HUES6 (cell line): ENCODE measurements around the gene EZR.

Source experiments
- H3K27ac ChIP-seq: 2 replicates; pipeline ENCODE4 v1.7.0; 2013; ENCODE audit warnings: low read depth, mild to moderate bottlenecking, low read length, inconsistent platforms
- H3K27me3 ChIP-seq: 2 replicates; pipeline ENCODE4 v1.6.1; 2013; ENCODE audit warnings: low read length; ENCODE audit not compliant: control insufficient read depth, insufficient read depth
- H3K36me3 ChIP-seq: 2 replicates; pipeline ENCODE4 v1.6.1; 2013; ENCODE audit warnings: low read length; ENCODE audit not compliant: control insufficient read depth, insufficient read depth
- H3K4me1 ChIP-seq: 2 replicates; pipeline ENCODE4 v1.6.1; 2013; ENCODE audit warnings: low read length; ENCODE audit not compliant: control insufficient read depth, insufficient read depth
- H3K4me3 ChIP-seq: 2 replicates; pipeline ENCODE4 v1.5.1; 2013; ENCODE audit warnings: low read depth, low read length
- H3K9ac ChIP-seq: one replicate; pipeline ENCODE4 v1.6.1; 2013; ENCODE audit warnings: mild to moderate bottlenecking, low read length
- H3K9me3 ChIP-seq: 2 replicates; pipeline ENCODE4 v1.6.1; 2013; ENCODE audit warnings: low read depth, low read length; ENCODE audit not compliant: control insufficient read depth, insufficient read depth

The EZR gene

DNA sequence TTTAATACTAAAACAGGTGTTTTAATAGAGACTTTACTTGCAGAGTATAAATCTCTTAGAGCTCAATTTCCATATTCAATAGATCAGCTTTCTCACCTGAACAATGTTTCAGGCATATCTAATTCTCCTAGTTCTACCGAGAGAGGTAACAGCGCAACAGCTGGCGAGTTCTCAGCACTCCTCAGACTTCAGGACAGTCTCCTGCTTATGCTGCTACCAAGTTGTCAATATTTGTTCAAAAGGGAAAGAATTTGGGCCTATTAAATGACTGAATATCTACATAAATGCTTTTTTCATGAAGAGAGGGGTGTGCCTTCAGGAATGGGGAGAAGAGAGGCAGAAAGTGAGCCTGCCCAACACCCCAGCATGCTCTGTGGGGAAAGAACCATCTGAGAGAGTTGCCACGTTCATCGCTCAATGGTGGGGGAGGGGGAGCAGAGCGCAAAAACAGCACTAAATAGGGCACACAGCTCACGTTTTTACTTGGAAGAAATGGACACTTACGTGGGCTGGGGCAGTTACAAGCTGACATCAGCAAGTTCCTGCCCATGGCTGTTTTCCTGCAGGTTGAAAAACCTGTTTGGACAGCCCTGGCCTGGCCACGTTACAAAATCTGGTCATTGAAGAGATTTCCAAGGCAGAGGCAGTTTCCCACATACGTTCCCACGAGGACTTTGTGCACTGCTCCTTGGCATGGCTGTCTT, 38.0 kb downstream of the EZR start:
- no peak overlapping the region for H3K4me3 ChIP-seq
- no peaks in the 10 kb centered on the region for H3K9me3 ChIP-seq
- no peak overlapping the region for H3K9ac ChIP-seq
- H3K27me3 ChIP-seq, result no peaks in the 10 kb centered on the region
- no peak overlapping the region for H3K27ac ChIP-seq
- H3K36me3 ChIP-seq, result peaks cover 94% of the 10 kb centered on the region
- peaks cover 2% of the 10 kb centered on the region; the same call in 1 of the 2 replicates for H3K4me1 ChIP-seq

DNA sequence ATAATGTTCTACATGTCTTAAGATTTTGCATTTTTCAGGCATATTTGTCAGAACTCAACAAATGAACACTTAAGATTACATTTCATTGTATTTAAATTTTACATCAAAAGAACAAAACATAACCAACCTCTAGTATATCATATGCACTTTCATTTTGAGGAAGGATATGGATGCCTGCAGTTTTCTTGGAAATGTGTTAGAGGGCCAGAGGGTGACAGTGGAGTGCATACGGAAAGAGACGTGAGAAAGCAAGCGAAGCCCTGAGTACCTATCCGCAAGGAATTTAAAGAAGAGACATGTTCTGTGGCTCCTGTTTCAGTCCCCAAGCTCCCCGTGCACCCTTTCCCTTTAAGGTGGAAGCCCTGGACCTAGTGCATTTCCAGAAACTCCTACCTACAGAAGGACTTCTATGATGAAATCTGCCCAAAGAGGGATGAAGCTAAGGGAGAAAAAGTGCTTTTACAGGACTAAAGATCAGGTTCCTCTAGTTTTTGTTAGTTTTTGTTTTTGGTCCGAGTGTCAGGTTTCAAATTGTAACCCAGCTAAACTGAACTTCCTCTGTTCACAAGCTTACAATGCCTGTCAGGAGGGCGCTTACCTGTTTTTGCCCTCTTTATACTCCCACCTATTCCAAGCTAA, 38.8 kb downstream of the EZR start:
- H3K27me3 ChIP-seq, result no peaks in the 10 kb centered on the region
- peaks cover 95% of the 10 kb centered on the region for H3K36me3 ChIP-seq
- H3K9me3 ChIP-seq, result no peaks in the 10 kb centered on the region
- H3K4me3 ChIP-seq, result no peak overlapping the region
- no peak overlapping the region for H3K9ac ChIP-seq
- H3K4me1 ChIP-seq, result peaks cover 2% of the 10 kb centered on the region; the same call in 1 of the 2 replicates
- no peak overlapping the region for H3K27ac ChIP-seq

DNA sequence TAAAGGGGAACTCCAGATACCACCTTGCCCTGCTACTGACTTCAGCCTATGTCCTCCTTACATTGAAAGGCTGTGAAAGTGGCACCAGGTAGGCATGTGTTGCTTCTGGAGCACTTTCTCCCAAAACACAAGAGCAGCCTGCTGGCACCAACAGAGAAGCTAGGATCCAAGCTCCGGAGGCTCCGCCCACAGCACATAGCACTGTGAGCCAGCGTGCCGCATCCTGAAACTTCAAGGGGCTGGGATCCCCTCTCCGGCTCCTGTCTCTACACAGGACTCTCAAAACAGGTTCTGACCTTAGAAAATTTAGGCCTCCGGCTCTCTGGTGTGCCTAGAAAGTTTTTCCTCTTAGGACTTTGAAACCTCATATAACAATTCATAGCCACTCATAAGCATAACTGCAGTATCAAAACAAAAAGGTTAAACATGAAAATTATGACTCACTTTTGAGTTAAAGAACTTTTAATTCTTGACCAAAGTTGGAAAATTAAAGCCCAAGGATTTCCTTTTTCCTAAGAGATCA, 41.1 kb downstream of the EZR start:
- peaks cover 94% of the 10 kb centered on the region for H3K36me3 ChIP-seq

DNA sequence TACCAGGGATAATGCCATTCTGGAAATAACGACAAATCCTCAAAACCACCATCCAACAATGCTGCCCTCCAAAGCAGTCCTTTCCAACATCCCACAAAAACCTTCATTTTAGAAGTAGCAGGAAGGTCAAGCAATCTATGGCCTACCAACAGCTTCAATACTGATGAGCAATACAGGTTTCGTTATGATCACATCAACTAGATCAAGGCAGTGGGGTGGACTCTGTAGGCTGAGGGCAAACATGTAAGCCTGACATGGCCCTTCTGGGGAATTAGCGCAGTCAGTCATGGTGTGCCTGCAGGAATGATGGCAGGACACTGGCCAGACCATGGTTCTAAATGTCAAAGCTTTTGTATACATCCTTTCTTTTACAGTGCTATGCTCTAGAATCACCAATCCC, 41.7 kb downstream of the EZR start:
- Histone ChIP-seq H3K9me3 (no peaks in the 10 kb centered on the region), H3K4me3 (no peak overlapping the region), H3K27ac (no peak overlapping the region), H3K27me3 (no peaks in the 10 kb centered on the region), H3K4me1 (peaks cover 20% of the 10 kb centered on the region; the same call in 1 of the 2 replicates), H3K36me3 (peaks cover 94% of the 10 kb centered on the region), H3K9ac (no peak overlapping the region)

More for the DNA sequence above, 41.1 kb downstream of the EZR start:
- Histone ChIP-seq H3K9ac (no peak overlapping the region), H3K27ac (no peak overlapping the region), H3K4me1 (peaks cover 16% of the 10 kb centered on the region; the same call in 1 of the 2 replicates), H3K9me3 (no peaks in the 10 kb centered on the region), H3K4me3 (no peak overlapping the region), H3K27me3 (no peaks in the 10 kb centered on the region)

DNA sequence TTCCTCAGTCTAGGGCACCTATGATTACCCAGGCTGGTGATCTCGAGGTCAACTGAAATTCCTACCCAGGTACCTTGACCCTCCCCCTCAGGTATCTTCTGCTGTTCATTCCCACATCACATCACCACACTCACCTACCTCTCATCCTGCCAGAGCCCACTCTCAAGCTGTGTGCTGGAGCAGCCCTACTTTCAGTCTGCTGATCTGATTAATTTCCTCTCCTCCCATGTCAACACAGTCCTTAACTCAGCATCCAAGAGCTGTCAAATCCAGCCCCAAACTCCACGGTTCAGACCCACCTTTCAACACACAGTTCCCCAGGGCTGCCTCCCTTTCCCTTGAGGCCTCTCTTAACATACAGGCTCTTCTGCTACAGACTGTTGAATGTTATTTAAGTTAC, 42.4 kb downstream of the EZR start:
- Histone ChIP-seq H3K27ac (no peak overlapping the region), H3K4me1 (peaks cover 25% of the 10 kb centered on the region; the same call in 1 of the 2 replicates), H3K9ac (no peak overlapping the region), H3K36me3 (peaks cover 94% of the 10 kb centered on the region), H3K9me3 (no peaks in the 10 kb centered on the region), H3K27me3 (no peaks in the 10 kb centered on the region), H3K4me3 (no peak overlapping the region)

DNA sequence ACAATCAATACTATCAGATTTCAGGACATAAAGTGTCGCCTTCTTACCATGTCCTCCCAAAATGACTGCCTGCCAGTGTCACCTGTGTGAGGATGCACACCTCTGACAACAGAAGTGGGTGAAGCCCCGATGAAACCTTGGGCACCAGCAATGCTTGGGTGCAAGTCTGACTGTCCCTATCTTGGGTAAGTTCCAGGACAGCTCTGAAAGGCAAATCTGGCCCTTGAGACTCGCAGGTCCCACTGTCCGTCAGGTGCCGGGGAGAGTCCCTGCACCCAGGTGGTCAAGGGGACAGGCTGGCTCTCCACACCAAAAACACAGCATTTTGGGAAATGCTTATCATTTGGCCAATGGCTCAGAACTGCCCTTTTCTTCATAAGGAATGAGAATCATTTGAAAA, 43.3 kb downstream of the EZR start:
- peaks cover 22% of the 10 kb centered on the region; the same call in 1 of the 2 replicates for H3K4me1 ChIP-seq
- no peak overlapping the region for H3K9ac ChIP-seq
- no peak overlapping the region for H3K27ac ChIP-seq
- no peaks in the 10 kb centered on the region for H3K27me3 ChIP-seq
- peaks cover 94% of the 10 kb centered on the region for H3K36me3 ChIP-seq
- H3K9me3 ChIP-seq, result no peaks in the 10 kb centered on the region
- H3K4me3 ChIP-seq, result no peak overlapping the region

DNA sequence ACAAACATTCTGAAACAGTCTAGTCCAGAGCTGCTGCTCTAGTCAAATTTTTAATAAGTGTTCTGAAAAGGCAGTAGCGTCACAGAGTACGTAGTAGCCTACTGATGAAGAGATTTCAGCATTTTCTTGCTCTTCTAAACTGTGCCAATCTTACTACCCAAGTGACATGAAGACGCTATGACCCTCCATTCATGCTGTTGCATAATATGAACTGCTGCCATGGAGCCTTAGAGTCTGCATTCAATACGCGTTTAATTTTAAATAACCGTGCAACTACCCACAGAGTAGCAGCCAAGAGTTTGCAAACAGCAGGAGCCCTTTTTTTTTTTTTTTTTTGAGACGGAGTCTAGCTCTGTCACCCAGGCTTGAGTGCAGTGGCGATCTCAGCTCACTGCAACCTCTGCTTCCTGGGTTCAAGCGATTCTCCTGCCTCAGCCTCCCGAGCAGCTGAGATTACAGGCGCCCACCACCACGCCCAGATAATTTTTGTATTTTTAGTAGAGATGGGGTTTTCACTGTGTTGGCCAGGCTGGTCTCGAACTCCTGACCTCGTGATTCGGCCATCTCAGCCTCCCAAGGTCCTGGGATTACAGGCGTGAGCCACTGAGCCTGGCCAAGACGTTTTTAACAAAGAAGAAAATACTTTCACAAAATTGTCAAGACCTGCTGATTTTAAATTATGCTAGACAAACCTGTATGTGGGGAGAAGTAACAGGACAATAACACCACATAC, 44.3 kb downstream of the EZR start:
- no peak overlapping the region for H3K4me3 ChIP-seq
- H3K9me3 ChIP-seq, result no peaks in the 10 kb centered on the region
- H3K27me3 ChIP-seq, result no peaks in the 10 kb centered on the region
- H3K4me1 ChIP-seq, result peaks cover 25% of the 10 kb centered on the region; the same call in 1 of the 2 replicates
- no peak overlapping the region for H3K27ac ChIP-seq
- peaks cover 94% of the 10 kb centered on the region for H3K36me3 ChIP-seq
- H3K9ac ChIP-seq, result no peak overlapping the region

DNA sequence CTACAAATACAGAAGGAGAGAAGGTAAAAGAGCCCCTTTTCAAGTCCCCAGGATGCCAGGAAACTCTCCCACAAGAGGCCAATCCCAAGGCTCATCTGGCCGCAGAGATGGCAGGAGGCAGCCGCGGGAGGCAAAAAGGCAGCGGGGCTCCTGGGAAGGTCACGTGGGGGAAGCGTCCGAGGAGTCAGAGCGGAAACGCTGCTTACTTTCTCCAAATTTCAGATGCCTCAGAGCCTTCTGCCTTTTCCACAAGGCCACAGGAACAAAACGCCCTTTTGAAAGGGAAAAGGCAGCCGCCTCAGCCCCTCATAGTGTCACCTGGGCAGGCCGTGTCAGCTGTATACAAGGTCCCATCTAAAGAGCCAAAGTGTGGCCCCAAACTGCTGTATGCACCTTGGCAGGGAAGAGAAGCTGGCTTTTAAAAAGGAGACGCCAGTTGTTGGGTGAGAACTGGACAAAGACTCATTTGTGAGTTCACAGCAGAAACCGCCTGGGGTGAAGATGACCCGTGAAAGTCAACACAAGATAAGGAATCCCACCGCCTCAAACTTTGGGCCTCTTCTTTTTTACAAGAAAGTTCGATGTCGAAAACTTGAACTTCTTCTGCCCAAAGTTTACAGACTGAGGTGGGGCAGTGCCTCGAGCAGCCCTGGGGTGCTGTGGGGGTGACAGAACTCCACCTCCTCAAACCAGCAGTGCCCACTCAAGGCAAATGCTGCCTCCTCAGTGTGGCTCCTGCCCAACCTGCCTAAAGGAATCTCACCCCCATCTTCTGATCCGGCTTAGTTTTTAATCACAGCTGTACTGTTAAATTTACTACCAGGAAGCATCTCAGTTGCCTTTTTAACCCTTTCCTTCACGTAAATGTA, 45.4 kb downstream of the EZR start:
- Histone ChIP-seq H3K9me3 (no peaks in the 10 kb centered on the region), H3K27me3 (no peaks in the 10 kb centered on the region), H3K4me1 (peaks cover 26% of the 10 kb centered on the region; the same call in 1 of the 2 replicates), H3K36me3 (peaks cover 100% of the 10 kb centered on the region), H3K4me3 (no peak overlapping the region), H3K27ac (no peak overlapping the region), H3K9ac (peak overlapping the region; percentile 10)

DNA sequence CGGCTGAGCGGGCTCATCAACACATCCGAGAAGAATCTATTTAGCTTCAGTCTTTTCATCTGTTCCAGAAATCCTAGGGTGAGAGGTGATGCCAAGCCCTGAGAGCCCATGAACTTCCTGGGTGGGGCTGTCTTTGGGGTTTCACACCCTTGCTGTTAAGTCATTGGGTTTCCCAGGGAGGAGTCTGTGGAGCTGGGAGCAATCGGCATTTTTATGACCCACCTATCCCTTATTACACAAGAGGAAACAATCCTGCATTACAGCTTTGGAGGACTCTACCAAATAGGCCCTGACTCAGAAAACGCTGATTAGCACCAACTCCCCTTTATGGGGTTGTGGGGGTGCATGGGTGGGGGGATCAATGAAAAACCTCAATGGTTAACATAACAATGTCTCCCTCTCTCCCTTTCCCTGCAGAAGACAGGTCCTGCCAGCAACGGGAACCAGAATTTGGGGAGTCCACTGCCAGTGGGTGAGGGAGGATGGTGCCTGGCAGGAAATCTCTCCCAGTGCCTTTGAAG, 46.3 kb downstream of the EZR start:
- Histone ChIP-seq H3K27me3 (no peaks in the 10 kb centered on the region), H3K4me3 (no peak overlapping the region), H3K9me3 (no peaks in the 10 kb centered on the region), H3K9ac (no peak overlapping the region), H3K4me1 (peaks cover 26% of the 10 kb centered on the region; the same call in 1 of the 2 replicates), H3K27ac (no peak overlapping the region), H3K36me3 (peaks cover 100% of the 10 kb centered on the region)

DNA sequence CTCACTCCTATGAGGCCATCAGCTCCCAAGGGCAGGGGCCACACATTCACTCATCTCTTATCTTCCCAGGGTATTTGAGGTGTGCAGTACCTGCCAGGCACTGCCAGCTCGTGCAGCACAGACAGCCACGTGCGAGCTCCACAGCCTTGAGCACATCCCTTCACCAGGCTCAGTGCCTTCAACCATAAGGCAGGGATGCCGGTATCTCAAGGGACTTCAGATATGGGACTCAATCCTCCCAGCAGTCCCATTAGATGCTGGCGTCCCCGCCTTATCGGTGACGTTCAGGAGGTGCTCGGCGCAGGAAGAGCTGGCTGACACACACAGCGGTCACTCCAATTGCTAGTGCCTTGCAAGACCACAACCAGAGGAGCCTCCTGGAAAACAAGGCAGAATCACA, 47.0 kb downstream of the EZR start:
- H3K9ac ChIP-seq, result no peak overlapping the region
- H3K4me1 ChIP-seq, result peaks cover 26% of the 10 kb centered on the region; the same call in 1 of the 2 replicates
- no peak overlapping the region for H3K27ac ChIP-seq
- H3K9me3 ChIP-seq, result no peaks in the 10 kb centered on the region
- no peak overlapping the region for H3K4me3 ChIP-seq
- H3K27me3 ChIP-seq, result no peaks in the 10 kb centered on the region
- H3K36me3 ChIP-seq, result peaks cover 100% of the 10 kb centered on the region
